ENCODE results near the gene CHAF1B.
"Not testable (repeated sequence)": the region's sequence is repeated elsewhere in the genome, so short reads cannot be mapped to it uniquely, and the experiment has no call there.

CHAF1B gene

DNA sequence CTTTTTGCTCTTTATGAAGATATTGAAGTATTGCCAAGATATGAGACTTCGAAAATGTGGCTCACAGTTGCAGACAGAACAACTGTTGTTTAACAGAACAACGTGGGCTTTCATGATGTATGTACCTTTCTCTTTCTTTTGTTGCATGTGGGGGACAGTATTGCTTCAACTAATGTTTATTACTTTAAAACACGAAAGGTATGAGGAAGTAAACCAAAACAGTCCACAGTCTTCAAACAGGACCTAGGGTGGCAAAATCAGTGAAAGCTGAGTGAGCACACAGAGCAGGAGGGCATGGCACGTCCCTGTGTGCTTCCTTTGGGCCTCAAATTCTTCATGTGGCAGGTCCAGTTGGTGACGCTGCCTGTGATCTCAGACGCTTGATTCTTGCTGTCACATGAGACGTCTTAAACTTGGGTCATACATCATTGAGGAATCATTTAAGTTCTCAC, 7.8 kb upstream of the CHAF1B start:
- DNase-seq (ENCODE audit: insufficient read length, low spot score): no peak
- TF ChIP-seq, protein P1, sequence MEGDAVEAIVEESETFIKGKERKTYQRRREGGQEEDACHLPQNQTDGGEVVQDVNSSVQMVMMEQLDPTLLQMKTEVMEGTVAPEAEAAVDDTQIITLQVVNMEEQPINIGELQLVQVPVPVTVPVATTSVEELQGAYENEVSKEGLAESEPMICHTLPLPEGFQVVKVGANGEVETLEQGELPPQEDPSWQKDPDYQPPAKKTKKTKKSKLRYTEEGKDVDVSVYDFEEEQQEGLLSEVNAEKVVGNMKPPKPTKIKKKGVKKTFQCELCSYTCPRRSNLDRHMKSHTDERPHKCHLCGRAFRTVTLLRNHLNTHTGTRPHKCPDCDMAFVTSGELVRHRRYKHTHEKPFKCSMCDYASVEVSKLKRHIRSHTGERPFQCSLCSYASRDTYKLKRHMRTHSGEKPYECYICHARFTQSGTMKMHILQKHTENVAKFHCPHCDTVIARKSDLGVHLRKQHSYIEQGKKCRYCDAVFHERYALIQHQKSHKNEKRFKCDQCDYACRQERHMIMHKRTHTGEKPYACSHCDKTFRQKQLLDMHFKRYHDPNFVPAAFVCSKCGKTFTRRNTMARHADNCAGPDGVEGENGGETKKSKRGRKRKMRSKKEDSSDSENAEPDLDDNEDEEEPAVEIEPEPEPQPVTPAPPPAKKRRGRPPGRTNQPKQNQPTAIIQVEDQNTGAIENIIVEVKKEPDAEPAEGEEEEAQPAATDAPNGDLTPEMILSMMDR (IDR thresholded peaks at IDR 0.05; ENCODE audit: insufficient read depth, missing control alignments): no peak
- no peak for FAIRE-seq

DNA sequence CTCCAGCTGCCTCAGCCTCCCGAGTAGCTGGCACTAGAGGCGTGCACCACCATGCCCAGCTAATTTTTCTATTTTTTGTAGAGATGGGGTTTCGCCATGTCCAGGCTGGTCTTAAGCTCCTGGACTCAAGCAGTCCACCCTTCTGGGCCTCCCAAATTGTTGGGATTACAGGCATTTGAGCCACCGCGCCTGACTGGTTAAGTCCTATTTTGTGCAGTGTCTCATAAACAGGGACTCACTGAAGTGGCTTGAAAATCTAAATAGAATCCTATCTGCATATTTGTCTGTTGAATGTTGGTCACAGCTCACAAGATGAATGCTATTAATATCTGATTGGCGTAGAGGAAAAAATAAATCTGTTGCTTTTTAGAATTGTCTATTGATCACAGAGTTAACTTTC, 5.9 kb upstream of the CHAF1B start:
- DNase-seq (ENCODE audit: insufficient read length, low spot score) (no peak), FAIRE-seq (no peak)
- TF ChIP-seq, protein P1 (IDR thresholded peaks at IDR 0.05; ENCODE audit: insufficient read depth, missing control alignments): no peak

DNA sequence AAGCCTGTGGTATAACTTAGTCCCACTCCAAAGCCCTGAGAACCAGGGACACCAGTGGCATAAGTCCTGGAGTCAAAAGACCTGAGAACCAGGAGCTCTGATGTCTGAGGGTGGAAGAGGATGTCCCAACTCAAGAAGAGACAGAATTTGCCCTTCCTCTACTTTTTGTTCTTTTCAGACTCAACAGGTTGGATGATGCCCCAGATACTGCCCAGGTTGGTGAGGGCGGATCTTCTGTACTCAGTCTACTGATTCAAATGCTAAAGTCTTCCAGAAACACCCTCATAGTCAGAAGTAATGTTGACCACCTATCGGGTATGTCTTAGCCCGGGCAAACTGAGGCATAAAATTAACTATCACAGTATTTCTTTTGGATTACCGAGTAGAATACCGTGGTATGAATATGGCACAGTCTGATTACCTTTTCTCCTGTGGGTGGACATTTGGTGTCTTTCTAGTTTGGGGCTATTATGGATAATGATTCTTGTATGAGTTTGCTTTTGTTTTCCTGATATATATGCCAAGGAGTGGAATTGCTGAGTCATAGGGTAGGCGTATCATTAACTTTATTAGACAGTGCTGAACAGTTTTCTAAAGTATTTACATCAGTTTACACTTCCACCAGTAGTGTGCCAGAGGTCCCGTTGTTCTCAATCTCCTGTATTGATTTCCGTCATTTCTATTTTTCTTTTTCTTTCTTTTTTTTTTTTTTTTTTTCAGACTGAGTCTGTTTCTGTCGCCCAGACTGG, 3.2 kb upstream of the CHAF1B start:
- FAIRE-seq (no peak), DNase-seq (ENCODE audit: insufficient read length, low spot score) (no peak)
- TF ChIP-seq, protein P1 (IDR thresholded peaks at IDR 0.05; ENCODE audit: insufficient read depth, missing control alignments): no peak

DNA sequence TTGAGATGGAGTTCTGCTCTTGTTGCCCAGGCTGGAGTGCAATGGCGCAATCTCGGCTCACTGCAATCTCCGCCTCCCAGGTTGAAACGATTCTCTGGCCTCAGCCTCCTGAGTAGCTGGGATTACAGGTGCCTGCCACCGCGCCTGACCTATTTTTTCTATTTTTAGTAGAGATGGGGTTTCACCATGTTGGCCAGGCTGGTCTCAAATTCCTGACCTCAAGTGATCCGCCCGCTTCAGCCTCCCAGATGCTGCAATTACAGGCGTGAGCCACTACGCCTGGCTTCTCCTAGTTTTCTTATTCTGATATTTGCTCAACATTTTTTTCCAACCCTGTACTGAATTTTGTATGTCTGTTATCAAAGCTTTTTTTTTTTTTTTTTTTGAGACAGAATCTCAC, 2.5 kb upstream of the CHAF1B start:
- not testable (repeated sequence) for DNase-seq (ENCODE audit: insufficient read length, low spot score); FAIRE-seq

DNA sequence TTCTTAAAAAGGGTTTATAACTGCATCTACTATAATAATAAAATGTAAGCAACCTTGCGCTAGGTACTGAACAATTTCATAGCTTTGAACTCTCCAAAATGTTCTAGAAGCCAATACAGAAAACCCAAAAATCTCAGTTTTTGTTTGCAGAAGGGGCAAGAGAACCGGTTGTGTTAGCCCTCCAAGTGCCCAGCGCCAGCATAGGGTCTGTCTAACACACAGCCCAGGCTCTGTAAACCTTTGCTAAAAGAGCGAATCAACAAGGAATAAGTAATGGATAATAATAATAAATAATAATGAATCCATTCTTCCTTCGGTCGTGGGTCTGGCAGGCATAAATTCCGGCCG, 333 bp upstream of the CHAF1B start:
- DNase-seq (ENCODE audit: insufficient read length, low spot score): no peak
- TF ChIP-seq, protein P1 (IDR thresholded peaks at IDR 0.05; ENCODE audit: insufficient read depth, missing control alignments): no peak
- no peak for FAIRE-seq

DNA sequence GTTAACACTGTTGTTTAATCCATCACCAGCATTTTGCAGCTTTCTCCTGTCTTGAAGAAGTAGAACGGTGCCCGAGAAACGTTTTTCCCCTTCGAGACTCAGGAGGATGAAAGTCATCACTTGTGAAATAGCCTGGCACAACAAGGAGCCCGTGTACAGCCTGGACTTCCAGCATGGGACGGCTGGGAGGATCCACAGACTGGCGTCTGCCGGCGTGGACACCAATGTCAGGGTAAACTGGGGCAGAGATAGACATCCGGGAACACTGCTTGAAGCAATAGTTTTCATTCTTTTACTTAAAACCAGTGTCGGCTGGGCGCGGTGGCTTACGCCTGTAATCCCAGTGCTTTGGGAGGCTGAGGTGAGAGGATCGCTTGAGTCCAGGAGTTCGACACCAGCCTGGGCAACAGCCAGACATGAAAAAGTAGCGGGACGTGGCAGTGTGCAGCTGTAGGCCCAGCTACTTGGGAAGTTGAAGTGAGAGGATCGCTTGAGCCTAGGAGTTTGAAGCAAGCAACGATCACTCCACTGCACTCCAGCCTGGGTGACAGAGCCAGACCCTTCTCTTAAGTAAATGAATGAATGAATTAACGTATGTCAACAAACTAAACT, 945 bp downstream of the CHAF1B start:
- FAIRE-seq (no peak), DNase-seq (ENCODE audit: insufficient read length, low spot score) (no peak)
- TF ChIP-seq, protein P1 (IDR thresholded peaks at IDR 0.05; ENCODE audit: insufficient read depth, missing control alignments): no peak

DNA sequence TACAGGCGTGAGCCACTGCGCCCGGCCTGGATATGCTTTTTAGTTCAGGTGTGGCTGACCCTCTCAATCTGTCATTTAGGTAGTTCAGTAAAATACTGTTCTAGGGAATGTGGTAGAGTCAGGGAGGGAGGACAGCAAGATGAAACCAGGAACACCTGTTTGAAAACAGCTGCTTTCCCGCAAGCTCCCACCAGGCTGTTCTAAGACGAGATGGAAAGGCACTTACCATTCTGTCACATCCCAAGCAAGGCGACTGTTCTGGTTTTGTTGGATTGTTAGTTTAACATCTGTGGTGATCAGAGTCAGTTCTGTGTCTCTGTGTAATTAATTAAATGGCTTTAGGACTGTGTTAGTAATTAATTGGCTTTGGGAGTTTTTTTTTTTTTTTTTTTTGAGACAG, 2.9 kb downstream of the CHAF1B start:
- FAIRE-seq (no peak), DNase-seq (ENCODE audit: insufficient read length, low spot score) (no peak)
- TF ChIP-seq, protein P1 (IDR thresholded peaks at IDR 0.05; ENCODE audit: insufficient read depth, missing control alignments): no peak
